OCI-LY3 (cell line): Measurements from ENCODE around the gene RREB1.

Experiments used
- H2AFZ ChIP-seq: fragments of 200-600, 300-600 bp; shearing (Covaris generic); 2 replicates; pipeline ENCODE4 v1.6.0; 2014; ENCODE audit warnings: antibody characterized with exemption, low read depth, low read length
- H3K27ac ChIP-seq: fragments of 200-600, 300-600 bp; sonication (generic); 2 replicates; pipeline ENCODE4 v1.5.1; 2014; ENCODE audit warnings: mild to moderate bottlenecking, low read length, moderate library complexity, mixed read lengths
- H3K27me3 ChIP-seq: fragments of 200-600, 300-600 bp; sonication (generic); 2 replicates; pipeline ENCODE4 v1.6.1; 2014; ENCODE audit warnings: low read depth, low read length, mixed read lengths
- H3K36me3 ChIP-seq: fragments of 200-600, 300-600 bp; sonication (generic); replicated peaks from 2 replicates; pipeline ENCODE3; 2014; ENCODE audit warnings: low read depth, low read length, mixed read lengths
- H3K4me1 ChIP-seq: fragments of 300-600, 200-600 bp; sonication (generic); 2 replicates; pipeline ENCODE4 v1.6.1; 2014; ENCODE audit warnings: low read length, mixed read lengths
- H3K4me2 ChIP-seq: fragments of 200-600, 300-600 bp; sonication (generic); 2 replicates; pipeline ENCODE4 v1.6.1; 2014; ENCODE audit warnings: low read length, mixed read lengths
- H3K4me3 ChIP-seq: fragments of 300-600, 200-600 bp; sonication (generic); 2 replicates; pipeline ENCODE4 v1.5.1; 2014; ENCODE audit warnings: antibody characterized with exemption, mild to moderate bottlenecking, low read length, moderate library complexity
- H3K79me2 ChIP-seq: fragments of 300-600, 200-600 bp; shearing (Covaris generic); 2 replicates; pipeline ENCODE4 v1.6.1; 2014; ENCODE audit warnings: mild to moderate bottlenecking, low read length, mixed read lengths
- H3K9ac ChIP-seq: fragments of 300-600, 200-600 bp; shearing (Covaris generic); 2 replicates; pipeline ENCODE4 v1.6.0; 2014; ENCODE audit warnings: mild to moderate bottlenecking, low read length, moderate library complexity
- H3K9me3 ChIP-seq: fragments of 200-600, 300-600 bp; shearing (Covaris generic); 2 replicates; pipeline ENCODE4 v1.6.1; 2014; ENCODE audit warnings: low read length, mixed read lengths; ENCODE audit not compliant: insufficient read depth
- H4K20me1 ChIP-seq: fragments of 200-600, 300-600 bp; sonication (generic); 2 replicates; pipeline ENCODE4 v1.6.1; 2016; ENCODE audit warnings: low read length, mixed read lengths; ENCODE audit not compliant: insufficient read depth
- CTCF ChIP-seq: fragments of 200-600, 300-600 bp; sonication (generic); IDR thresholded peaks from 2 replicates; pipeline ENCODE4 v1.5.1; 2014; ENCODE audit warnings: antibody characterized with exemption, low read length, low read depth
- EZH2phosphoT487 ChIP-seq: fragments of 200-600 bp; shearing (Covaris generic); IDR thresholded peaks from 2 replicates; pipeline ENCODE4 v1.6.1; 2018; ENCODE audit warnings: antibody characterized with exemption, mixed run types, low read depth

RREB1 gene

GRCh38 chr6:7207720-7208119 is 100.0 kb downstream of the RREB1 start:
- Histone ChIP-seq H3K27ac (no peak overlapping the region), H3K4me1 (peaks cover 9% of the 10 kb centered on the region), H4K20me1 (0 out of 2 replicates have a peak, but pooled peaks cover 10% of the 10 kb centered on the region), H2AFZ (no peak overlapping the region), H3K4me3 (no peak overlapping the region), H3K36me3 (peaks cover 38% of the 10 kb centered on the region), H3K79me2 (no peaks in the 10 kb centered on the region; the same call in 1 of the 2 replicates), H3K4me2 (no peak overlapping the region), H3K27me3 (no peaks in the 10 kb centered on the region), H3K9ac (no peak overlapping the region), H3K9me3 (no peaks in the 10 kb centered on the region)
- TF ChIP-seq CTCF: no peak
- no peak for TF ChIP-seq EZH2phosphoT487

- peaks cover 19% of the 10 kb centered on the region for H3K36me3 ChIP-seq
- no peaks in the 10 kb centered on the region for H3K4me1 ChIP-seq
- TF ChIP-seq CTCF (no peak), EZH2phosphoT487 (no peak)
- H2AFZ ChIP-seq: no peak overlapping the region
- no peaks in the 10 kb centered on the region for H4K20me1 ChIP-seq
- no peak overlapping the region for H3K4me3 ChIP-seq
- H3K27ac ChIP-seq: no peak overlapping the region
- H3K9ac ChIP-seq: no peak overlapping the region
- H3K4me2 ChIP-seq: no peak overlapping the region
- H3K79me2 ChIP-seq: no peaks in the 10 kb centered on the region
- H3K27me3 ChIP-seq: no peaks in the 10 kb centered on the region
- no peaks in the 10 kb centered on the region for H3K9me3 ChIP-seq
These were observed 105.7 kb downstream of the RREB1 start for GRCh38 chr6:7213416-7213815.

- no peaks in the 10 kb centered on the region for H3K27me3 ChIP-seq
- H3K4me3 ChIP-seq: no peak overlapping the region
- no peak for TF ChIP-seq CTCF
- TF ChIP-seq EZH2phosphoT487: no peak
- no peaks in the 10 kb centered on the region for H3K79me2 ChIP-seq
- no peak overlapping the region for H3K9ac ChIP-seq
- no peak overlapping the region for H2AFZ ChIP-seq
- no peaks in the 10 kb centered on the region for H4K20me1 ChIP-seq
- H3K9me3 ChIP-seq: no peaks in the 10 kb centered on the region
- no peaks in the 10 kb centered on the region for H3K4me1 ChIP-seq
- peaks cover 19% of the 10 kb centered on the region for H3K36me3 ChIP-seq
- H3K4me2 ChIP-seq: no peak overlapping the region
- H3K27ac ChIP-seq: no peak overlapping the region
These were observed 106.7 kb downstream of the RREB1 start for GRCh38 chr6:7214468-7214867.

GRCh38 chr6:7215131-7215530 is 107.4 kb downstream of the RREB1 start:
- H4K20me1 ChIP-seq: no peaks in the 10 kb centered on the region
- H3K79me2 ChIP-seq: no peaks in the 10 kb centered on the region
- H3K9ac ChIP-seq: no peak overlapping the region
- no peak overlapping the region for H2AFZ ChIP-seq
- H3K4me1 ChIP-seq: no peaks in the 10 kb centered on the region
- no peak overlapping the region for H3K4me3 ChIP-seq
- H3K27ac ChIP-seq: no peak overlapping the region
- H3K9me3 ChIP-seq: no peaks in the 10 kb centered on the region
- H3K27me3 ChIP-seq: no peaks in the 10 kb centered on the region
- no peak overlapping the region for H3K4me2 ChIP-seq
- H3K36me3 ChIP-seq: peaks cover 16% of the 10 kb centered on the region
- TF ChIP-seq EZH2phosphoT487: no peak
- no peak for TF ChIP-seq CTCF
